Stimulated activated memory B cell treated with anti-CD40 and anti-IgM and Interleukin-4, amounts not matched to agents 10 μg/mL and 1 μg/mL and 100 μg/mL, for 72 hours (primary cell): ENCODE results near the gene HOXC10.

Experiments used
- ATAC-seq: fragments of 150-1000 bp; cut with Tn5 transposase; 2 replicates; pipeline ENCODE4 v1.10.0; 2021
- H3K27ac Mint-ChIP-seq: one replicate; pipeline ENCODE4 v1.8.0; 2022; ENCODE audit warnings: mild to moderate bottlenecking, mixed read lengths
- H3K27me3 Mint-ChIP-seq: one replicate; pipeline ENCODE4 v1.8.0; 2022; ENCODE audit warnings: mixed read lengths
- H3K36me3 Mint-ChIP-seq: one replicate; pipeline ENCODE4 v1.8.0; 2022; ENCODE audit warnings: mixed read lengths
- H3K4me1 Mint-ChIP-seq: one replicate; pipeline ENCODE4 v1.8.0; 2022; ENCODE audit warnings: mixed read lengths
- H3K4me3 Mint-ChIP-seq: one replicate; pipeline ENCODE4 v1.8.0; 2022; ENCODE audit warnings: mild to moderate bottlenecking, moderate library complexity, mixed read lengths
- H3K9me3 Mint-ChIP-seq: one replicate; pipeline ENCODE4 v1.8.0; 2022; ENCODE audit warnings: mixed read lengths

The HOXC10 gene

DNA sequence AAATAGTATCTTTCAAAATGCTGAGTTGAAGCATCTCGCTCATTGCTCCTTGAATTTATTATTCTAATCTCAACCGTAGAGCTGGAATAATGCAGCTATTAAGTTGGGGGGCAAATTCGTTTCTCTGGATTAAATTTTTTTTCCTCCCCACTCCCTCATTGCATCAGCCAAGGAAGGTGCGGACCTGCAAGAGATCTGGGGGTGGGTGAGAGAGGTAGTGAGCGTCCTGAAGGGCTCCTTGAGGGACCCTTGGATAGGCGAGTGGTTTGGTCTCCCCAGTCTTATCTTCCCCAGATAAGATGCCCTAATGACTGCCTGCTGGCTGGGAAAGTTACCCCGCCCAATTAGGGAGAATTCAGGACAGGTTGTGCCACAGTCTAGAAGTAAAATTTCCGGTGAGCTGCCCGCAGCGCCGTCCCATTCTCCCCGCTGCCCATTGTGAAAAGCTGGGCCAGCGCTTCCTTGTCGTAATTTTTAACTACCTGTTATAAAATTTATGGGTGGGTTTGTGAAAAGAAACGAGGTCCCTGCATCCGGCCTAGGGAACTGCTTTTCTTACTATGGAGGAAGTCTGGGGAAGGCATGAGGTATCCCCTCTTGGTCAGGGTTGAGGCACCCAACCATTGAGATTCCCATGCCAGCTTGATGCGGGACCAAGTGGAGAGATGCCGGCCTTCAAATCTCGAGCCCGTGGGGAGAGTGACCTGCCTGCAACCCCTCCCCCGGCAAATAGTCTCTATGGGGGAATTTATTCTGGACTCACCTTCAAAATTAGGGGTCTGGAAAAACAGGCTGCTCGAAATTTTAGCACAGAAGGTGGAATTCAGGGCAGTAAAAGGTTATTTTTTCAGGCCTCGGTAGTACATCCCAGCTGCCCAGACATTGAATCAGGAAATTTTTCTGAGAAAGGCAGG is 30.3 kb downstream of the HOXC10 start:
- H3K4me3 Mint-ChIP-seq = no peak overlapping the region
- H3K27me3 Mint-ChIP-seq = peaks cover 77% of the 10 kb centered on the region

GRCh38 chr12:54016051-54016450 is 31.1 kb downstream of the HOXC10 start:
- no peaks in the 10 kb centered on the region for H3K9me3 Mint-ChIP-seq
- no peaks in the 10 kb centered on the region for H3K36me3 Mint-ChIP-seq
- peaks cover 76% of the 10 kb centered on the region for H3K27me3 Mint-ChIP-seq
- H3K4me3 Mint-ChIP-seq = no peak overlapping the region
- no peak overlapping the region for H3K27ac Mint-ChIP-seq
- peaks cover 20% of the 10 kb centered on the region for H3K4me1 Mint-ChIP-seq
- ATAC-seq = no peak

More for the DNA sequence above, 30.3 kb downstream of the HOXC10 start:
- Mint-ChIP-seq H3K36me3 (no peaks in the 10 kb centered on the region), H3K9me3 (no peaks in the 10 kb centered on the region), H3K27ac (no peak overlapping the region), H3K4me1 (peaks cover 23% of the 10 kb centered on the region)
- ATAC-seq = no peak

- no peaks in the 10 kb centered on the region for H3K9me3 Mint-ChIP-seq
- H3K4me3 Mint-ChIP-seq = no peak overlapping the region
- H3K27ac Mint-ChIP-seq = no peak overlapping the region
- H3K36me3 Mint-ChIP-seq = no peaks in the 10 kb centered on the region
- ATAC-seq = no peak
- peaks cover 21% of the 10 kb centered on the region for H3K4me1 Mint-ChIP-seq
- peaks cover 76% of the 10 kb centered on the region for H3K27me3 Mint-ChIP-seq
These were observed 31.6 kb downstream of the HOXC10 start for GRCh38 chr12:54016478-54016964.

DNA sequence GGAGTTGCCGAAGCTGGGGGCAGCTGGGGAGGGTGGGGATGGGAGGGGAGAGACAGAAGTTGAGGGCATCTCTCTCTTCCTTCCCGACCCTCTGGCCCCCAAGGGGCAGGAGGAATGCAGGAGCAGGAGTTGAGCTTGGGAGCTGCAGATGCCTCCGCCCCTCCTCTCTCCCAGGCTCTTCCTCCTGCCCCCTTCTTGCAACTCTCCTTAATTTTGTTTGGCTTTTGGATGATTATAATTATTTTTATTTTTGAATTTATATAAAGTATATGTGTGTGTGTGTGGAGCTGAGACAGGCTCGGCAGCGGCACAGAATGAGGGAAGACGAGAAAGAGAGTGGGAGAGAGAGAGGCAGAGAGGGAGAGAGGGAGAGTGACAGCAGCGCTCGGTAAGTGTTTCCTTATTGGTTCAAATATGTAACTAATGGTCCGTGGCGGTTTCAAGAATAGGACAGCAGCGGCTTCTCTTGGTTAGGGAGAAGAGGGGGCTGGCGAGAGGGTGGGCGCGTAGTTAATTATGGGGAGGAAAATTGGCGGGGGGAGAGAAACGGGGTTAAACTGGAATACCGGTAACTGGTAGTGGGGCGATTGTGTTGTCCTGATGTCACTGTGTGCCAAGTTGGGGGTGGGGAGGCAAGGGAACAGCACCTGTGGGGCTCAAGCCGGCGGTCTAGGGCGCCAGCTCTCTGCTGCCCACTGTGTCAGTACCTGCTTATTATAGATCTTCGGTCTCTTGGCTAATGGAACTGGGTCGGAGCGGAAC is 32.3 kb downstream of the HOXC10 start:
- ATAC-seq = peak; percentile 59
- Mint-ChIP-seq H3K36me3 (no peaks in the 10 kb centered on the region), H3K27ac (peak overlapping the region; percentile 83), H3K27me3 (peaks cover 76% of the 10 kb centered on the region), H3K4me1 (peaks cover 26% of the 10 kb centered on the region), H3K4me3 (peak overlapping the region; percentile 82), H3K9me3 (no peaks in the 10 kb centered on the region)

- peaks cover 26% of the 10 kb centered on the region for H3K4me1 Mint-ChIP-seq
- peak overlapping the region; percentile 82 for H3K4me3 Mint-ChIP-seq
- peak overlapping the region; percentile 83 for H3K27ac Mint-ChIP-seq
- ATAC-seq = peak; percentile 90
- no peaks in the 10 kb centered on the region for H3K9me3 Mint-ChIP-seq
- H3K27me3 Mint-ChIP-seq = peaks cover 76% of the 10 kb centered on the region
- H3K36me3 Mint-ChIP-seq = no peaks in the 10 kb centered on the region
These were observed 33.0 kb downstream of the HOXC10 start for GRCh38 chr12:54017878-54018467.

DNA sequence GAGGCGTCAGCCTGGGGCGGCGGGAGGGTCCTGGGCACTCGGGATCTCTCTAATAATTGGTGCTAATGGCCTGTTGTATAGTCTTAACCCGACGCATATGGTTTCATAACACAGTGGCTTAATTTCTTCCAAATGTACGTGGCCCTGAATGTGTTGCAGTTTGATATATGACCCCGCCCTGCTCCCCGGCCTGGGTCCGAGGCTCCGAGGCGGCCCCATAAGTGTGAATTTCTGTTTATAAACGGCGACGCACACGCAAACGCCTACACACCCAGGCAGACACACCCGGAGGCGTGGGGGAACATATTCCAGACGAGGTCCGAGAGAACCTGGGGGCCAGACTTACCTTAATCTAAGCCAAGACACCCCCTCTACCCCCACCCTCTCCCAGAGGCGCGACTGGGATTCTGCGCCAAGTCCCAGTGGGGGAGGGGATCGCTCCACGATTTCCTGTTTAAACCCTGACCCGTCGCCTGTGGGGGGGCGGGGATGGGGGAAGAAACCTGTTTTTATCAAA is 33.6 kb downstream of the HOXC10 start:
- ATAC-seq = no peak
- Mint-ChIP-seq H3K9me3 (no peaks in the 10 kb centered on the region), H3K27ac (peak overlapping the region; percentile 83), H3K4me3 (peak overlapping the region; percentile 82), H3K4me1 (peaks cover 26% of the 10 kb centered on the region), H3K36me3 (no peaks in the 10 kb centered on the region), H3K27me3 (peaks cover 76% of the 10 kb centered on the region)

GRCh38 chr12:54019091-54019811 is 34.3 kb downstream of the HOXC10 start:
- no peaks in the 10 kb centered on the region for H3K9me3 Mint-ChIP-seq
- no peak for ATAC-seq
- no peak overlapping the region for H3K4me3 Mint-ChIP-seq
- no peak overlapping the region for H3K27ac Mint-ChIP-seq
- H3K36me3 Mint-ChIP-seq = no peaks in the 10 kb centered on the region
- H3K27me3 Mint-ChIP-seq = peaks cover 76% of the 10 kb centered on the region
- H3K4me1 Mint-ChIP-seq = peaks cover 26% of the 10 kb centered on the region

DNA sequence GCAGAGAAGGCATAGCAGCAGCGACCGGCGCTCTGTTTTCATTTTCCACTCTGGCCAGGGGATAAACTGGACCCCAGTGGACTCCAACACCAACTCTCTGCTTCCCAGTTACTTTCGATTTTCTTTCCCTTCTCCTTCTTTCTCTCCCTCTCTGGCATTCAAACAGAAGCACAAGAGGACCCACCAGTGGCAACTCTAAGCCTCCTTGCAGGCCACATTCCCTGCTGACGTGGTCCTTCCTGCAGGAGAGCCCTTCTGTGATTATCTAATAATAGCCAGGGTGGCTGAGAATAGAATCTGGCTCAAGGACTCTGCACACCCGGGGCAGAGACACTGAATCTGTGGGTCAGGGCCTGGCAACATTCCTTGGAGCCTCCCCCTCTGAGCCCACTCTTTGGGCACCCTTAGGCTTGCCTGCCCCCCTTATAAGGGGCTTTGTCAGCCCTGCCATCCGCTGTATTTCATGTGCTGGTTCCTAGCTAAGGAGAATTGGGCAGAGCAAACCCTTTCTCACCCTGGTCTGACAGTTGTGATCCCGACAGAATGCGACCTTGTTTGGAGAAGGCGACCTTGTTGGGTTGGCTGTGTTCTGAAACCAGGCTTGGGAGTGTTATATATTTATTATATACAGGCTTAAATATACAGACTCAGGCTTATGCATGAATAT is 35.1 kb downstream of the HOXC10 start:
- peaks cover 26% of the 10 kb centered on the region for H3K4me1 Mint-ChIP-seq
- H3K9me3 Mint-ChIP-seq = no peaks in the 10 kb centered on the region
- H3K4me3 Mint-ChIP-seq = no peak overlapping the region
- no peak for ATAC-seq
- no peak overlapping the region for H3K27ac Mint-ChIP-seq
- peaks cover 72% of the 10 kb centered on the region for H3K27me3 Mint-ChIP-seq
- H3K36me3 Mint-ChIP-seq = no peaks in the 10 kb centered on the region

DNA sequence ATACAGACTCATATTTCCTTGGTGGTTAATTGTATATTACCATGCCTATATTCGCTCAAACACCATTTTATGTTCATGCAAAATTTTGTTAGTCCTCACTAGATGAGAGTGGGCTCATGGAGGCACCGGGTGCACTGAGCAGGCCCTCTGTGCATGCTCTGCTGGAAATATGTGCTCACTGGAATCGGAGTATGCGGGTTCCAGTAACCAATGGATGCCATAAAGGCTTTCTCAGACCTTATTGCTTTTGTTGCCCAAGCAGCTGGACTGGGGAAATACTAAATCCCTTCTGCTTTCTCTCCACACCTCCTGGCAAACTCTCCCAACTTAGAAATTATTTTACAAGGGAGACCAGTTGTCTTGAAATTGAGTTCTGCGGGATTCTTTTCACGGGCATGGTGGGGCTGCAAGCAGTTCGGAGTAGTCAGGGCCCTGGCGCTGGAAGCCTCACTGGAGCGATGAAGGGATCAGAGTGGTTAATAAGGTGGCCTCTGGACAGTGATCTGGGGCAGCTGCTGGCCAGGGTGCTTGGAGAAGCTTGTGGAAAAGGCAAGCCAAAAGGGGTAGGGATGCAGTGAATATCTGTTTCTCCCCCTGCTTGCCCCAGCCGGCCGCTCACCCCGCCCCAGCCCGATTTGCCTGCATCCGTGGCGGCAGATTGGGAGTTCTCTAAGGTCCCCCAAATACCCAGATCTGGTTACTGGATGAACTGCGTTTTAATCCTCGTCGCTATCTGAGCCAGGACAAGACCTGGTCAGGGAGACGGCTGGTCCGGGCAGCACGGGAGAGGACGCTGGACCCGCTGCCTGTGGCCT is 35.9 kb downstream of the HOXC10 start:
- Mint-ChIP-seq H3K27me3 (peaks cover 72% of the 10 kb centered on the region), H3K27ac (peak overlapping the region; percentile 46), H3K4me1 (peaks cover 28% of the 10 kb centered on the region), H3K9me3 (no peaks in the 10 kb centered on the region), H3K36me3 (no peaks in the 10 kb centered on the region), H3K4me3 (no peak overlapping the region)
- ATAC-seq = no peak

DNA sequence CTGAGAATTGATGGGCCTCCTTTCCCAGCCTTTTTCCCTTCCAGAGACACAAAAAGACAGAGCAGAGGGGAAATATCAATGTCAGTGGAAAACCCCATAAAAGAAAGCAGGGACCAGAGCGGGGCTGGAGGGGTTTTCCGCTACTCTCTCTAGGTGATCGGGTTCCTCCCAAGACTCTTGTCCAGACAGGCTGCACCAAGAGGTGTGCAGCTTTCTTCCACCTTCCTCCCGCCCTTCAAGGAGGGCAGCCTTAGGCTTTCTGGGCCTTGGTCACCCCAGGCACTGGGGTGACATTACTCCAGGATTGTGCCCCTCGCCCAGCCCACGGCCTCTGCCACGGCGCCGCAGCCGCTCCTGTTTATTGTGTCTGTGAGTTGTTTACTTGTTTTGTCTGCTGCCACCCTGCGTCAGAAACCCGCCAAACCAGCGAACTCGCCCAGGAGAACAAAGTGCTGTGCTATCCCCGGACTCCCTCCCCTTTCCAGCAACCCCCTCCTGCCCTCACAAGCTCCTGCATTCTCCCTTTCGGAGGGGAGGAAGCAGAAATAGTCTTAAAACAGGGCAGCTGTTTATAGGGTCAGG is 36.6 kb downstream of the HOXC10 start:
- peaks cover 33% of the 10 kb centered on the region for H3K4me1 Mint-ChIP-seq
- H3K36me3 Mint-ChIP-seq = no peaks in the 10 kb centered on the region
- H3K27me3 Mint-ChIP-seq = peaks cover 79% of the 10 kb centered on the region
- no peak for ATAC-seq
- peak overlapping the region; percentile 71 for H3K4me3 Mint-ChIP-seq
- H3K27ac Mint-ChIP-seq = peak overlapping the region; percentile 46
- H3K9me3 Mint-ChIP-seq = no peaks in the 10 kb centered on the region

- Mint-ChIP-seq H3K9me3 (no peaks in the 10 kb centered on the region), H3K4me3 (no peak overlapping the region), H3K27ac (no peak overlapping the region), H3K27me3 (peaks cover 84% of the 10 kb centered on the region), H3K4me1 (peaks cover 30% of the 10 kb centered on the region), H3K36me3 (no peaks in the 10 kb centered on the region)
- ATAC-seq = no peak
These were observed 38.3 kb downstream of the HOXC10 start for GRCh38 chr12:54022960-54023884.

GRCh38 chr12:54024127-54024526 is 39.2 kb downstream of the HOXC10 start:
- Mint-ChIP-seq H3K4me3 (no peak overlapping the region), H3K27ac (no peak overlapping the region), H3K27me3 (peaks cover 92% of the 10 kb centered on the region), H3K9me3 (no peaks in the 10 kb centered on the region), H3K36me3 (no peaks in the 10 kb centered on the region), H3K4me1 (peaks cover 28% of the 10 kb centered on the region)
- no peak for ATAC-seq
